Bronchial epithelial cell (primary cell): ENCODE measurements around the gene BAAT. TPM values are rescaled to one million over a fixed set of nuclear protein-coding genes. Genes with fewer than 3 reads are reported as not detected.

Experiments
- DNase-seq: peaks from one replicate; pipeline ENCODE4 v3.0.0-alpha.2; 2010; ENCODE audit warnings: low read depth
- FAIRE-seq: peaks from 2 replicates; lab custom pipeline; 2011; peaks lifted over from hg19 to GRCh38; lab: Jason Lieb, UNC
- H3K27me3 ChIP-seq: 2 replicates; pipeline ENCODE4 v1.5.1; 2011; ENCODE audit warnings: low read length; ENCODE audit not compliant: control insufficient read depth, insufficient read depth
- H3K36me3 ChIP-seq: 2 replicates; pipeline ENCODE4 v1.5.1; 2011; ENCODE audit warnings: low read length; ENCODE audit not compliant: control insufficient read depth, insufficient read depth
- H3K4me3 ChIP-seq: 2 replicates; pipeline ENCODE4 v1.5.1; 2011; ENCODE audit warnings: mild to moderate bottlenecking, low read depth, low read length, control low read depth
- CTCF ChIP-seq: IDR thresholded peaks from 2 replicates; pipeline ENCODE4 v1.5.1; 2011; ENCODE audit warnings: mild to moderate bottlenecking, moderate library complexity, low read length, control low read depth, inconsistent platforms; ENCODE audit not compliant: insufficient read depth, severe bottlenecking
- total RNA-seq: library from RNA; depleted of rRNA; stranded (reverse); fragments of >200 nt; gene quantifications from 2 replicates; pipeline ENCODE4 v1.2.1, GENCODE V29; 2014

Gene BAAT
- total RNA-seq, 1 donor from 2014 or later = 0.26 TPM

GRCh38 chr9:101417977-101418376 is 33.2 kb upstream of the BAAT start:
- no peak for DNase-seq
- Histone ChIP-seq H3K36me3 (no peaks in the 10 kb centered on the region), H3K4me3 (no peak overlapping the region), H3K27me3 (no peaks in the 10 kb centered on the region)
- no peak for FAIRE-seq
- TF ChIP-seq CTCF = no peak

- FAIRE-seq (no peak), DNase-seq (no peak)
- Histone ChIP-seq H3K27me3 (no peaks in the 10 kb centered on the region), H3K4me3 (no peak overlapping the region), H3K36me3 (no peaks in the 10 kb centered on the region)
- TF ChIP-seq CTCF = no peak
Observed at GRCh38 chr9:101417389-101417788, 32.6 kb upstream of the BAAT start.

GRCh38 chr9:101415578-101415977 is 30.8 kb upstream of the BAAT start:
- FAIRE-seq = no peak
- H3K36me3 ChIP-seq = no peaks in the 10 kb centered on the region
- H3K4me3 ChIP-seq = no peak overlapping the region
- no peak for DNase-seq
- no peak for TF ChIP-seq CTCF
- no peaks in the 10 kb centered on the region for H3K27me3 ChIP-seq

- no peak for FAIRE-seq
- Histone ChIP-seq H3K36me3 (no peaks in the 10 kb centered on the region), H3K27me3 (no peaks in the 10 kb centered on the region), H3K4me3 (no peak overlapping the region)
- no peak for TF ChIP-seq CTCF
- no peak for DNase-seq
Observed at GRCh38 chr9:101414839-101415238, 30.0 kb upstream of the BAAT start.

GRCh38 chr9:101409079-101409477 is 24.3 kb upstream of the BAAT start:
- no peak for FAIRE-seq
- H3K4me3 ChIP-seq = no peak overlapping the region
- H3K27me3 ChIP-seq = no peaks in the 10 kb centered on the region

More at GRCh38 chr9:101409079-101409477, 24.3 kb upstream of the BAAT start:
- TF ChIP-seq CTCF = no peak
- H3K36me3 ChIP-seq = peaks cover 6% of the 10 kb centered on the region
- DNase-seq = no peak
